ENCODE measurements around the gene SDR39U1.

Gene SDR39U1

GRCh38 chr14:24441904-24442239 lies 704 bp downstream of the SDR39U1 start:
- DNase-seq (ENCODE audit: low read depth), result no peak

GRCh38 chr14:24441485-24441884 lies 1.1 kb downstream of the SDR39U1 start:
- DNase-seq (ENCODE audit: low read depth), result no peak

GRCh38 chr14:24440606-24441399 lies 1.8 kb downstream of the SDR39U1 start:
- no peak for DNase-seq (ENCODE audit: low read depth)

GRCh38 chr14:24439830-24440605 lies 2.6 kb downstream of the SDR39U1 start:
- DNase-seq (ENCODE audit: low read depth), result no peak

GRCh38 chr14:24439257-24439656 lies 3.3 kb downstream of the SDR39U1 start:
- no peak for DNase-seq (ENCODE audit: low read depth)

- no peak for DNase-seq (ENCODE audit: low read depth)
These were observed 4.1 kb downstream of the SDR39U1 start for GRCh38 chr14:24438223-24439097.

- DNase-seq (ENCODE audit: low read depth), result no peak
These were observed 4.9 kb downstream of the SDR39U1 start for GRCh38 chr14:24437736-24438067.

GRCh38 chr14:24437020-24437735 lies 5.4 kb downstream of the SDR39U1 start:
- DNase-seq (ENCODE audit: low read depth), result no peak

GRCh38 chr14:24436355-24437019 lies 6.1 kb downstream of the SDR39U1 start:
- DNase-seq (ENCODE audit: low read depth), result no peak

- no peak for DNase-seq (ENCODE audit: low read depth)
These were observed 6.6 kb downstream of the SDR39U1 start for GRCh38 chr14:24435998-24436354.

GRCh38 chr14:24435192-24435810 lies 7.3 kb downstream of the SDR39U1 start:
- DNase-seq (ENCODE audit: low read depth), result no peak

- DNase-seq (ENCODE audit: low read depth), result no peak
These were observed 7.9 kb downstream of the SDR39U1 start for GRCh38 chr14:24434676-24435075.

GRCh38 chr14:24434036-24434435 lies 8.5 kb downstream of the SDR39U1 start:
- DNase-seq (ENCODE audit: low read depth), result no peak

- DNase-seq (ENCODE audit: low read depth), result no peak
These were observed 10.1 kb downstream of the SDR39U1 start for GRCh38 chr14:24432259-24433131.

- peak; percentile 82 for DNase-seq (ENCODE audit: low read depth)
These were observed 10.9 kb downstream of the SDR39U1 start for GRCh38 chr14:24431569-24432258.

GRCh38 chr14:24430682-24431568 lies 11.7 kb downstream of the SDR39U1 start:
- DNase-seq (ENCODE audit: low read depth), result no peak

GRCh38 chr14:24430143-24430681 lies 12.4 kb downstream of the SDR39U1 start:
- DNase-seq (ENCODE audit: low read depth), result no peak
